ENCODE measurements around the gene SNPH. TPM values are rescaled to one million over a fixed set of nuclear protein-coding genes. Genes with fewer than 3 reads are reported as not detected.

SNPH gene
- total and polyA plus RNA-seq, 4 donors, result 0.04 to 0.50 (median 0.21) TPM

- no peak overlapping the region for H3K27ac ChIP-seq (ENCODE audit: low read depth in 1 of 2, low read length in 2 of 2)
- peaks cover 0 to 3% (median 0%) of the 10 kb centered on the region in 4 donors for H3K36me3 ChIP-seq (ENCODE audit: control insufficient read depth in 4 of 4, insufficient read depth in 3 of 4, low read depth in 1 of 4, low read length in 3 of 4)
- no peak for TF ChIP-seq JUND (IDR thresholded peaks at IDR 0.05)
- no peak for TF ChIP-seq SP1 (IDR thresholded peaks at IDR 0.05)
- no peak for TF ChIP-seq HNF4G (IDR thresholded peaks at IDR 0.05)
- no peak for TF ChIP-seq EGR1 (IDR thresholded peaks at IDR 0.05; ENCODE audit: low read depth in 2 of 2)
- TF ChIP-seq HNF4A (conservative IDR thresholded peaks at IDR 0.05), result no peak
- TF ChIP-seq ATF3 (IDR thresholded peaks at IDR 0.05), result no peak
- TF ChIP-seq MAX (IDR thresholded peaks at IDR 0.05), result no peak
- no peak for TF ChIP-seq RAD21 (IDR thresholded peaks at IDR 0.05)
- TF ChIP-seq FOXA2 (IDR thresholded peaks at IDR 0.05), result no peak
- no peak for TF ChIP-seq ZBTB33 (IDR thresholded peaks at IDR 0.05)
- no peak for TF ChIP-seq NR2F2 (IDR thresholded peaks at IDR 0.05)
- TF ChIP-seq GABPA (IDR thresholded peaks at IDR 0.05 in 1 of 2, conservative IDR thresholded peaks at IDR 0.05 in 1 of 2), result no peak
- no peak for TF ChIP-seq FOXA1 (IDR thresholded peaks at IDR 0.05)
- TF ChIP-seq YY1 (IDR thresholded peaks at IDR 0.05), result no peak
- no peak for TF ChIP-seq REST (IDR thresholded peaks at IDR 0.05)
- no peak for TF ChIP-seq RXRA (IDR thresholded peaks at IDR 0.05)
- no peak for TF ChIP-seq CTCF (IDR thresholded peaks at IDR 0.05; ENCODE audit: low read depth, low read length, missing input control)
- no peak for TF ChIP-seq TAF1 (conservative IDR thresholded peaks at IDR 0.05)
- H3K9ac ChIP-seq (ENCODE audit: low read depth in 1 of 2, low read length in 2 of 2), result no peak overlapping the region
- H3K4me1 ChIP-seq (ENCODE audit: control insufficient read depth in 4 of 4, insufficient read depth in 4 of 4, low read length in 3 of 4), result no peaks in the 10 kb centered on the region
- no peaks in the 10 kb centered on the region for H3K9me3 ChIP-seq (ENCODE audit: control insufficient read depth in 4 of 4, low read length in 3 of 4)
- no peak for DNase-seq (ENCODE audit: low spot score)
- H3K4me3 ChIP-seq (ENCODE audit: low read depth in 1 of 3, low read length in 3 of 3), result no peak overlapping the region
- H3K27me3 ChIP-seq (ENCODE audit: control insufficient read depth in 4 of 4, insufficient read depth in 4 of 4, low read length in 3 of 4), result no peaks in the 10 kb centered on the region
- 95% methylated on average over 13 of the region's 13 CpGs for WGBS
These were observed 41.5 kb downstream of the SNPH start for GRCh38 chr20:1307571-1307971.

Measured in liver (tissue), 9 donors.